HG03558 (cell line): ENCODE data around the gene RXFP3.
"Not testable (repeated sequence)": the region's sequence is repeated elsewhere in the genome, so short reads cannot be mapped to it uniquely, and the experiment has no call there.

Source experiments
- ATAC-seq: cut with Tn5 transposase; IDR thresholded peaks from one replicate; pipeline ENCODE4 v1.9.1; 2021; ENCODE audit warnings: moderate number of reproducible peaks; ENCODE audit not compliant: unreplicated experiment; ENCODE audit errors: extremely low read depth

The RXFP3 gene, protein sequence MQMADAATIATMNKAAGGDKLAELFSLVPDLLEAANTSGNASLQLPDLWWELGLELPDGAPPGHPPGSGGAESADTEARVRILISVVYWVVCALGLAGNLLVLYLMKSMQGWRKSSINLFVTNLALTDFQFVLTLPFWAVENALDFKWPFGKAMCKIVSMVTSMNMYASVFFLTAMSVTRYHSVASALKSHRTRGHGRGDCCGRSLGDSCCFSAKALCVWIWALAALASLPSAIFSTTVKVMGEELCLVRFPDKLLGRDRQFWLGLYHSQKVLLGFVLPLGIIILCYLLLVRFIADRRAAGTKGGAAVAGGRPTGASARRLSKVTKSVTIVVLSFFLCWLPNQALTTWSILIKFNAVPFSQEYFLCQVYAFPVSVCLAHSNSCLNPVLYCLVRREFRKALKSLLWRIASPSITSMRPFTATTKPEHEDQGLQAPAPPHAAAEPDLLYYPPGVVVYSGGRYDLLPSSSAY

DNA sequence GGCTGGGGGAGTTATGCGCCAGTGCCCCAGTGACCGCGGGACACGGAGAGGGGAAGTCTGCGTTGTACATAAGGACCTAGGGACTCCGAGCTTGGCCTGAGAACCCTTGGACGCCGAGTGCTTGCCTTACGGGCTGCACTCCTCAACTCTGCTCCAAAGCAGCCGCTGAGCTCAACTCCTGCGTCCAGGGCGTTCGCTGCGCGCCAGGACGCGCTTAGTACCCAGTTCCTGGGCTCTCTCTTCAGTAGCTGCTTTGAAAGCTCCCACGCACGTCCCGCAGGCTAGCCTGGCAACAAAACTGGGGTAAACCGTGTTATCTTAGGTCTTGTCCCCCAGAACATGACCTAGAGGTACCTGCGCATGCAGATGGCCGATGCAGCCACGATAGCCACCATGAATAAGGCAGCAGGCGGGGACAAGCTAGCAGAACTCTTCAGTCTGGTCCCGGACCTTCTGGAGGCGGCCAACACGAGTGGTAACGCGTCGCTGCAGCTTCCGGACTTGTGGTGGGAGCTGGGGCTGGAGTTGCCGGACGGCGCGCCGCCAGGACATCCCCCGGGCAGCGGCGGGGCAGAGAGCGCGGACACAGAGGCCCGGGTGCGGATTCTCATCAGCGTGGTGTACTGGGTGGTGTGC, at the start of gene RXFP3:
RXFP3 (plus strand) TSS at position 6 of the 636 bp plus-strand sequence; CDS start at position 361, 355 bp downstream.
- no peak for ATAC-seq

GRCh38 chr5:33887268-33887667, 48.9 kb upstream of the RXFP3 start:
- ATAC-seq = no peak

DNA sequence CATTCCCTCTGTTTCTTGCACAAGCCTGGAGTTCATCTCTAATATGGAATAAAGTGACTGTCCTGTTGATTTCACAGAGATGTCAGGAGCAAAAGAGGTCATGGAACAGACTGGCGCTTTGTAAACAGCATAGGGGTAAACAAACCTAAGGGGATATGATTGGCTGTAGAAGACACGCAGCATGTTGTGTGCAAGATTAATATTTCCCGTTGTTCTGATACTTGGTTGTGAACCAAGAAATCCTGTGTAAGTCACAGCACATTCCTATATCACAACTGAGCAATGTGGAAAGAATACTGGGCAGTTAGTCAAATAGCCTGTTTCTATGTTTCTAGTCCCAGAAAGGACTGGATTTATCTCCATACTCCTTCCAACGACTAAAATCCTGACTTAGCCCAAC, 47.6 kb upstream of the RXFP3 start:
- ATAC-seq = no peak

GRCh38 chr5:33890131-33891032, 45.8 kb upstream of the RXFP3 start:
- no peak for ATAC-seq

DNA sequence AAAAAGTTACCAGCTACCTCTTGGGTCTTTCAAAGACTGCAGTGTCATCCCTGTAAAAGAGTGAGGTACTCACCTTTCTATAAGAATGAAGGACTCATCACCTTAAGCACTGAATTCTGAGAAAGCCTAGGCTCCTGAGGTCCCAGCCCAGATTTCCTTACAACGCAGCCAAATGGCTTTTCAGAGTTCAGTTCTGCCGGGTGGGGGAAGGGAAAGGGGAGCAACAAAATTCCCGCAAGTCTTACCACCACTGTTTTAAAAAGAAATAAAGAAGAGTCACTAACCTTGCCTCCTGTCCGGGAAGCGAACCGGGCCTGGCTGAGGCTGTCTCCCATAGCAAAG, 44.8 kb upstream of the RXFP3 start:
- ATAC-seq = no peak

GRCh38 chr5:33891788-33892619, 44.2 kb upstream of the RXFP3 start, which contains the start of gene ADAMTS12:
Gene ADAMTS12 (minus strand): TSS chr5:33891990. CDS start chr5:33891856, 134 bp downstream.
- ATAC-seq = no peak

- ATAC-seq = no peak
Measured at GRCh38 chr5:33892620-33893137, 43.5 kb upstream of the RXFP3 start.

- ATAC-seq = no peak
Measured at GRCh38 chr5:33894566-33894965, 41.6 kb upstream of the RXFP3 start.

- no peak for ATAC-seq
Measured at GRCh38 chr5:33901156-33901555, 35.0 kb upstream of the RXFP3 start.

DNA sequence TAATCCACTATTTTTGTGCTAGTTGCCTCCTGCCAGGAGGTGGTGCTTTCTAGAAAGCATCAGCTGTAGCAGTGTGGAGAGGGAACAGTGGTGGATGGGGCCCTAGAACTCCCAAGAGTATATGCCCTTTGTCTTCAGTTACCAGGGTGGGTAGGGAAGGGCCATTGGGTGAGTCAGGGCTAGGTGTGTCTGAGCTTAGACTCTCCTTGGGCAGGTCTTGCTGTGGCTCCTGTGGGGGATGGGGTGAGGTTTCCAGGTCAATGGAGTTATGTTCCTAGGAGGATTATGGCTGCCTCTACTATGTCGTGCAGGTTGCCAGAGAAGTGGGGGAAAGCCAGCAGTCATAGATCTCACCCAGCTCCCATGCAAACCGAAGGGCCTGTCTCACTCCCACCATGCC, 33.1 kb upstream of the RXFP3 start:
- no peak for ATAC-seq

- ATAC-seq = no peak
Measured at GRCh38 chr5:33905381-33905780, 30.8 kb upstream of the RXFP3 start.

DNA sequence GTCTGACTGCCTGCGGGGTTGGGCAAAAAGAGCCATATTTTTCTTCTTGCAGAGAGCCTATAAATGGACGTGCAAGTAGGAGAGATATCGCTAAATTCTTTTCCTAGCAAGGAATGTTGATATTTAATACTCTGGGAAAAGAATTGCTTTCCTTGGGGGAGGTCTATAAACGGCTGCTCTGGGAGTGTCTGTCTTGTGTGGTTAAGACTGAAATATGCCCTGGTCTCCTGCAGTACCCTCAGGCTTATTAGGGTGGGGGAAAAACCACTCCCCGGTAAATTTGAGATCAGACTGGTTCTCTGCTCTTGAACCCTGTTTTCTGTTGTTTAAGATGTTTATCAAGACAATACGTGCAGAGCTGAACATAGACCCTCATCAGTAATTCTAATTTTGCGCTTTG, 29.9 kb upstream of the RXFP3 start:
- not testable (repeated sequence) for ATAC-seq

GRCh38 chr5:33914844-33915243, 21.3 kb upstream of the RXFP3 start:
- not testable (repeated sequence) for ATAC-seq

DNA sequence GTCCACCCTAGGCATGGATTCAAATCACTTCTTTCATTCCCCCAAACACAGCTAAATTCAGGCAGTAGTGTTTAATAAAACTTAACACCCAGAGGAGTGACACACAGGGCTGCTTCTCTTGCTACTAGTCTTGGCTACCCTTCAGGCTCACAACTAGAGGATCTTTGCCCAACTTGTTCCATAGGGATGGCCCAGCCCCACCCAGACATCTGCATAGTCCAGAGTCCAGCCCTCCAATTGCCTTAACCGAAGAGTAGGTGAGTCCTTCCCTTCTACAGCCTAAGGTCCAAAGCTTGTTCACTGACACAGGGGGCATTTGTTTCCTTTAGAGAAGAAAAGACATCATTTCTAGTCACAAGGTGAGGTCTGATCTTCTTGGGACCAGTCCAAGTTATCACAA, 15.2 kb upstream of the RXFP3 start:
- no peak for ATAC-seq

DNA sequence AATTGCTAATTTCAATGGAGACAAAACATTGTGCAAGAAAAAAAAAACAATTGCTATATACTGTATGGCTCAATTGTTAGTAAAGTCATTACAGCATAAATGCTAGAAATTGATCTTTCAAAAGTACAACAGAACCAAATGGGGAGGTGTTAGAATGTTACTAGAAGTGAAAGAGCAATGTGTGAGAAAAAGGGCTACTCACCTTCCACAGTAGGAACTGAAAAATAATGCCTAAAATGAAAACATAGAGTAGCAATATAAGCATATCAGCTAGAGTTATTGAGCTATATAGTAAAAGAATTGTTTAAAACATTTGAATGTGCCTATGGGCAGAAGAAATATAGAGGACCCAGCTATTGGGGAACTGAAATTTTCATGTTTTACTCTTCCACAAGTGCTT, 10.9 kb upstream of the RXFP3 start:
- no peak for ATAC-seq

GRCh38 chr5:33927685-33928084, 8.5 kb upstream of the RXFP3 start:
- ATAC-seq = no peak

DNA sequence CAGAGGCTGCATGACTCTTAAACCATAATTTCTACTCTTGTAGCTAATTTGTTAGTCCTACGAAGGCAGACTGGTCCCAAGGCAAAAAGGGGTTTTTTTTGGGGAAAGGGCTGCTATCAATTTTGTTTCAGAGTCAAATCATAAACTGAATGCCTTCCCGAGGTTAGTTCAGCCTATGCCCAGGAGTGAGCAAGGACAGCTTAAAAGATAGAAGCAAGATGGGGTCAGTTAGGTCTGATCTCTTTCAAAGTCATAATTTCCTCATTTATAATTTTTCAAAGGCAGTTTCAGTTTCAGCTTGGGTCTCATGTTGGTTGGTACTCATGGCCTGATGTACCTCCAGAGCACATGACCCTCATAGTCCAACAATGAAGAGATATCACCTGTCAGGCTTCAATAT, 7.9 kb upstream of the RXFP3 start:
- ATAC-seq = no peak

- no peak for ATAC-seq
Measured at GRCh38 chr5:33929925-33930690, 6.1 kb upstream of the RXFP3 start.

GRCh38 chr5:33931136-33931535, 5.0 kb upstream of the RXFP3 start:
- no peak for ATAC-seq
